GM11168 (cell line): Measurements from ENCODE around the gene EMC10.
"Not testable (repeated sequence)": the region's sequence is repeated elsewhere in the genome, so short reads cannot be mapped to it uniquely, and the experiment has no call there.

Experiments
- in situ Hi-C: fragments of 300-500 bp; cut with MboI; formaldehyde crosslinking; loops from one replicate; pipeline ENCODE4 v1.12.0; 2022; ENCODE audit warnings: low sequenced_read_pairs; ENCODE audit not compliant: unreplicated experiment

The EMC10 gene

DNA sequence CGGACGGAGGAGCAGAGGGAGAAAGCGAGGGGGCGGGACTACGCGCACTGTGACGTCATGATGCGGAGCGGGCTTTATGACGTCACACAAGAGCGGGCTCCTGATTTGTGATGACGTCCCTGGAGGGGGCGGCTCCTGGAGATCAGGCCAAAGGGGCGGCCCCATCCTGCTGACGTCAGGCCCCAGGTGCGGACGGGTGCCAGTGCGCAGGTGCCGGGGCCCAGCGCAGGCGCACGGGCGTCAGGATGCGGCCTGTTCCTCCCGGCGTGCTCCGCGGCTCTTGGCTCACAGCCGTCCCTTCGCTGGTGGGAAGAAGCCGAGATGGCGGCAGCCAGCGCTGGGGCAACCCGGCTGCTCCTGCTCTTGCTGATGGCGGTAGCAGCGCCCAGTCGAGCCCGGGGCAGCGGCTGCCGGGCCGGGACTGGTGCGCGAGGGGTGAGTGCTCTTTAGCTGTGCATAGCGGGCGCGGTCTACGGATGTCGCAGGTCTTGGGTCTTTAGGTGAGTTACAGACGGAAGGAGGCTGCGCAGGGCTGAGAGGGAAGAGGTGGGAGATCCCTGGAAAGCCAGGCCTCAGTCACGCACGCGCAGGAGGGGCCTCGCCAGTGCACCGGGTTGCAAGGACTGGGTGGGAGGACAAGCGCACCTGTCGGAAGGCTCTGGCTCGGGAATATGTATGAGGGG, at the start of gene EMC10, which contains the start of gene GARIN5A:
TSS of gene EMC10 (plus strand) at position 284 of the 683 bp plus-strand sequence. CDS start at position 322, 38 bp downstream.
TSS of gene GARIN5A (minus strand) at position 625 of the 683 bp plus-strand sequence. CDS start at position 165, 460 bp downstream.
- in situ Hi-C loops: no loop called here

DNA sequence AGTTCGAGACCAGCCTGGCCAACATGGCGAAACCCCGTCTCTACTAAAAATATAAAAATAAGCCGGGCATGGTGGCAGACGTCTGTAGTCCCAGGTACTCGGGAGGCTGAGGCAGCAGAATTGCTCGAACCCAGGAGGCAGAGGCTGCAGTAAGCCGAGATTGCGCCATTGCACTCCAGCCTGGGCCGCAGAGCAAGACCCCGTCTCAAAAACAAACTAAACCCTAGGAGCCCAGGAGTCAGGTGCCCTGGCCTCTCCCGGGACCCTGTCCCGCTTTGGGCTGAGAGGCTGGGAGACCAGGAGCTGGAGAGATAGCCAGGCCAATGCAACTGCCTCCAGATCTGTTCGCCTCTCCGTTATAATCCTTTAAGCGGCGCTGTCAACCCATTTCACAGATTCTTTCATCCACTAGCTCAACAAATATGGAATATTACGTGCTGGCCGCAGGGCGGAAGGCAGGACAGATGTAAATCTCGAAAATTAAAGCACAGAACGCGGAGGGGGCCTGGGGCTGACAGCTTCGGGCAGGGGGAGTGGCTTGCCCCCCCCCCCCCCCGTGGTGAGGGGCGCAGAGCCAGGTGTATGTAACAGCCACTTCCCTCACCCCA, 48.9 kb upstream of the EMC10 start:
- in situ Hi-C loops: no loop called here

DNA sequence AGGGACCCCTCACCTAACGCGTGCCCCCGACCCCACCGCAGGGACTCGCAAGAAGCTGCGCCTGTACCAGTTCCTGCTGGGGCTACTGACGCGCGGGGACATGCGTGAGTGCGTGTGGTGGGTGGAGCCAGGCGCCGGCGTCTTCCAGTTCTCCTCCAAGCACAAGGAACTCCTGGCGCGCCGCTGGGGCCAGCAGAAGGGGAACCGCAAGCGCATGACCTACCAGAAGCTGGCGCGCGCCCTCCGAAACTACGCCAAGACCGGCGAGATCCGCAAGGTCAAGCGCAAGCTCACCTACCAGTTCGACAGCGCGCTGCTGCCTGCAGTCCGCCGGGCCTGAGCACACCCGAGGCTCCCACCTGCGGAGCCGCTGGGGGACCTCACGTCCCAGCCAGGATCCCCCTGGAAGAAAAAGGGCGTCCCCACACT, 48.3 kb upstream of the EMC10 start:
- in situ Hi-C loops: no loop called here

DNA sequence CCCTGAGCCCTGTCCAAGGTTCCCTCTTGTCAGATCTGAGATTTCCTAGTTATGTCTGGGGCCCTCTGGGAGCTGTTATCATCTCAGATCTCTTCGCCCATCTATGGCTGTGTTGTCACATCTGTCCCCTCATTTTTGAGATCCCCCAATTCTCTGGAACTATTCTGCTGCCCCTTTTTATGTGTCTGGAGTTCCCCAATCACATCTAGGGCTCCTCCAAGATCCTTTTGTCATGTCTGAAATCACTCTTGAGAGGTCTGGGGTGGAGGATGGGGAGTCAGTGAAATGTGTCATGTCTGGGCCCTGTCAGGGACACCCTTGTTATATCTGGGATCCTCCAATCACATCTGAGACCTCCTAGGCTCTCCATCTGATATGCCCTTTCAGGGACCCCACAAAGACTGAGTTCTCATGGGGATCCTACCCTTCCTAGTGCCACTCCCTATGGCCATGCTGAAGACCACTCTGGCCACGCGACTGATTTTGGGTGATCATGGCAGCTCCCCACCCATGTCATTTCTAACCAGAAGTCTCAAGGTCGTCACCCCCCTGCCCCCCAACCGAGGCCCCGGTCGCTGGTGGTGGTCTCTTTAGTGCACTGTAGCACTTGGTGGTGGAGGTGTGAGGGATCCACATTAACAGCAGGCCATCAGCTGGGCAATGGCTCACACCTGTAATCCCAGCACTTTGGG, 47.4 kb upstream of the EMC10 start:
- in situ Hi-C loops: no loop called here

- in situ Hi-C loops: no loop called here
These were observed 45.4 kb upstream of the EMC10 start for GRCh38 chr19:50430888-50431342.

GRCh38 chr19:50431343-50432220, 44.7 kb upstream of the EMC10 start:
- in situ Hi-C loops: no loop called here

DNA sequence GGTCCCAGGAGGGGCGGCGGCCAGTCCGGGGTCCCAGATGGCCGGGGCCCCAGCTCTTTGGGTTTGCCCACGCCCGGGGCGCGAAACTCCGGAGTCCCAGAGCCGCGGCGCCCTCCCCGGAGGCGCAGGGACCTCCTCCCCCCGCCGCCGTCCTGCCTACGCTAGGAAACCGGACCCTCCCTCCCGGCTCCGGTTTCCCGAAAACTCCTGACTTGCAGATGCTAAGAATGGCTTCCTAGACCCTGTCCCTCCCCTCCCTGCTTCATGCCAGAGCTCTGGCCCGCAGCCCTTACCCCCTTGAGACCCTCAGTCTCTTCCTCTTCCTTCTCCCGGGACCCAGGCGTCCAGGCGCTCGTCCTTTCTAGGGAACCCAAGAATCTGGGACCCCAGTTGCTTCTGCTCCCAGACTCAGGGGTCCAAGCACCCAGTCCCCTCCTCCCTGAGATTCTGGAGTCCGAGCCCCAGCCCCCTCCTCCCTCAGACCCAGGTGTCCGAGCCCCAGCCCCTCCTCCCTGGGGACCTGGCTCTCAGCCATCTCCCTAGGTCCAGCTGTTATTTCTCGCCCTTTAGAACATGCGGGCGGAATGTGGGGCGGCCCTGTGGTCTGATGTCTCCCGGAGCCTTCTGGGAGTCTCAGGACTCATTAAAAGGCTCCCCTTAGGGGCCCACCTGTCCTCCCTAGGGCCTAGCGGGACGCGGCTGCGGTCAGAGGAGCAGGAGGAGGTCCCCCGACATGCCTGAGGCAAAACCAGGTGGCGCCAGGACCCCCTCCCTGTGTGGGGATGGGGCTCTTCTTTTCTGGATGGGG, 43.9 kb upstream of the EMC10 start, which contains the start of gene MYBPC2:
TSS of gene MYBPC2 (plus strand) at position 672 of the 808 bp plus-strand sequence. CDS start at position 734, 62 bp downstream.
- in situ Hi-C loops: no loop called here

GRCh38 chr19:50433201-50434180, 42.8 kb upstream of the EMC10 start:
- in situ Hi-C loops: no loop called here

- in situ Hi-C loops: no loop called here
These were observed 41.8 kb upstream of the EMC10 start for GRCh38 chr19:50434525-50434924.

DNA sequence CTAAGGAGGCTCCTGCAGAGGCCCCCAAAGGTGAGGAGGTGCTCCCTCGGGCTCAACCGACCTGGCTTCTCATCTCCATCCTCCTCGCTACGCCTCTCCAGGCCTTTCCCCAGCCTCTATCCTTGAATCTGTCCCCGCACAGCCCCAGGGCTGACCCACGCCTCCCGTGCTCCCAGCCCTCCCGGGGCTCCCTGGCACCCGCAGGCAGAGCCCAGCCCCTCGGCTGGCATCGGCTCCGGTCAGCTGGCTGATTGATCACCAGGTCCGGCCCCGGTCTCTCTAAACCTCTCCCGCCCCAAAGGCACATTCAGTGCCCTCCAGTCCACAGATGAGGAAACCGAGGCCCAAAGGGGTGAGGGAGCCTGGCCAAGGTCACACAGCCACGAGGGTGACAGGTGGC, 41.1 kb upstream of the EMC10 start:
- in situ Hi-C loops: no loop called here

- in situ Hi-C loops: no loop called here
These were observed 40.7 kb upstream of the EMC10 start for GRCh38 chr19:50435627-50436026.

GRCh38 chr19:50437862-50438449, 38.4 kb upstream of the EMC10 start:
- in situ Hi-C loops: no loop called here

DNA sequence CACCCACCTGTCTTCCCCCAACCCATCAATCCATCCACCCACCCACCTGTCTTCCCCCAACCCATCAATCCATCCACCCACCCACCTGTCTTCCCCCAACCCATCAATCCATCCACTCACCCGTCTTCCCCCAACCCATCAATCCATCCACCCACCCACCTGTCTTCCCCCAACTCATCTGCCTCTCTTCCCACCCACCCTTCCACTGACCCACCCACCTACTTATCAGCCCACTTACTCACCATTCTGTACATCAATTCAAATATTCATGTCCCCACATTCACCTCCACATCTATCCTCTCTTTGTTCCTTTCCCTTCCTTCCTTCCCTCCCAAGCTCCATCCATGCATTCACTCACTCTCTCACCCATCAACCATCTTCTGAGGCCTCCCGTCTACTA, 37.2 kb upstream of the EMC10 start:
- in situ Hi-C loops: not testable (repeated sequence)

GRCh38 chr19:50444059-50444458, 32.2 kb upstream of the EMC10 start:
- in situ Hi-C loops: no loop called here

DNA sequence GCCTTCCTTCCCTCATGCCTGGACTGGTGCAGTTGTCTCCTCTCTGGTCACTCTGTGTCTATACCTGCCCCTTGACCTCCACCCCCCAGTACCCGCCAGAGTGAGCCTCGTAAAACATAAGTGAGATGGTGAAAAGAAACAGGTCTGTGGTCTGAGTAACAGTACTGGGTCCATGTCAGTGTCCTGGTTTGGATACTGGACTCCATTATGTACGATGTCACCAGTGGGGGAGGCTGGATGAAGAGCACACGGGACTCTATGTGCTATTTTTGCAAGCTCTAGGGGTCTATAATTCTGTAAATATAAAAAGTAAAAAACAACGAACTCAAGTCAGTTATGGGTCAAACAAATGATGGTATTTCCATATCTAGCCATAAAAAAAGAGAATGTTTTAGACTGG, 29.3 kb upstream of the EMC10 start:
- in situ Hi-C loops: no loop called here

DNA sequence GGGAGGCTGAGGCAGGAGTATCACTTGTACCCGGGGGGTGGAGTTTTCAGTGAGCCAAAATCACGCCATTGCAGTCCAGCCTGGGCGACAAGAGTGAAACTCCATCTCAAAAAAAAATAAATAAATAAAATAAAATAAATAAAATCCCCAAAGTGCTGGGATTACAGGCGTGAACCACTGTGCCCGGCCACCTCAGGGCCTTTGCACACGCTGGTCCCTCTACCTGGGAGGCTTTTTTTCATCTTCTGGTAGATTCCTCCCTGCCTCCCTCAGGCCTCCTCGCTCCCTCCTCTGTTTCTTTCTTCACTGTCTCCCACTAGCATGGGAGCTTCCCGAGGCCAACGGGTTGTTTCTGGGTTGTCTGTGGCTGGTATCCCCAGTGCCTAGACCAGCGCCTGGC, 28.6 kb upstream of the EMC10 start:
- in situ Hi-C loops: no loop called here

DNA sequence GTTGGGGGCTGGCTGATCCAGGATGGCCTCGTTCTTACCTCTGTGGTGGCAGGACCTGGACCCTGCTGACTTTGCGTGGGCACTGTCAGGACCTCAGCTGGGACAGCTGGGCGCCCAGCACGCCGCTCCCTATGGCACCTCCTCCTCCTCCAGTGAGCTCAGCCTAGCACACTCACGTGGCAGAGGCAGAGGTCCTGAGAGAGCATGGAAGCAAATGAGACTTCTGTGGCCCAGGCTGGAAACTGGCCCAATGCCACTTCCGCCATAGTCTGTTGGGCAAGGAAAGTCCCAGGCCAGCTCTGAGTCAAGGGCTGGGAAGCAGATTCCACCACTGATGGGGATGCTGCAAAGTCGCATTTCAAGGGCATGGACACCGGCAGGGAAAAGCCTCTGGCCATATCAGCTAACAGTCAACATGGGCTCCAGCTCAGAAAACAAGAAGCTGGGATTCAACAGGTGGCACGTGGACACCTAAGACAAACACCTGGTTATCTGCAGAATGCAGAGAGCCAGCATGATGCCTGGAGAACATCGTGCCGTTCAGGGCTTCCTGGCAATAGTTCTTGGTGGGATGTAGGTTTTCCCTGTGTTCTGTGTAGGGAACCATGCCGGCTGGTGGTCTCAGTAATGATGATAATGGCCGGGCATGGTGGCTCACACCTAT, 26.9 kb upstream of the EMC10 start:
- in situ Hi-C loops: no loop called here
